COR-L47 (cell line): ENCODE results near the gene ZBED5.
"Not testable (repeated sequence)": the region's sequence is repeated elsewhere in the genome, so short reads cannot be mapped to it uniquely, and the experiment has no call there.

Source experiments
- DNase-seq: peaks from one replicate; lab custom pipeline; 2025; lab: John Stamatoyannopoulos, UW

ZBED5 gene

GRCh38 chr11:10838083-10838482 is 19.8 kb downstream of the ZBED5 start:
- DNase-seq: no peak

DNA sequence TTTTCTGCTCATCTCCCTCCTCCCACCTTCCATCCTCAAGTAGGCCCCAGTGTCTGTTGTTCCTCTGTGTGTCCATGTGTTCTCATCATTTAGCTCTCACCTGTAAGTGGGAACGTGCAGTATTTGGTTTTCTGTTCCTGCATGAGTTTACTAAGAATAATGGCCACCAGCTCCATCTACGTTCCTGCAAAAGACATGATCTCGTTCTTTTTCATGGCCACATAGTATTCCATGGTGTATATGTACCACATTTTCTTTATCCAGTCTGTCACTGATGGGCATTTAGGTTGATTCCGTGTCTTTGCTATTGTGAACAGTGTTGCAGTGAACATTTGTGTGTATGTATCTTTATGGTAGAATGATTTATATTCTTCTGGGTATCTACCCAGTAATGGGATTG is 21.0 kb downstream of the ZBED5 start:
- DNase-seq: not testable (repeated sequence)

GRCh38 chr11:10829139-10829538 is 28.7 kb downstream of the ZBED5 start:
- no peak for DNase-seq

GRCh38 chr11:10828402-10828801 is 29.5 kb downstream of the ZBED5 start:
- no peak for DNase-seq

DNA sequence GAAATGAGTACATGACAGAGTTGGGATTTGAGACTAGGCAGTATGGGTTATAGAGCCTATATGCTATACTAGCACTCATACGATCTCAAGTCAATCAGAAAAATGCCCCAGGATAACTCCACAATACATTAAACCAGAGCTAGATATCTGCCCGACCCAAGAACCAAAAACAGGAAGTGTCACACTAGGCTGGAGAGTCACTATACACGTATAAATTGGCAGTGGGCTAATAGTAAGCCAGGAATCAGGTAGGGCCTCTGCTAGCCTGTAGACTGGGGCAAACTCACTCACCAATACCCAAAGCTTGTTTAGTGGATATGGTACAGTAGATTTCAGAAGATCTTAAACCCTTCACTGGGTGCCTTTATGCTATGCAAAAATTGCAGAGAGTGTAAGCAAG is 33.0 kb downstream of the ZBED5 start:
- DNase-seq: no peak

DNA sequence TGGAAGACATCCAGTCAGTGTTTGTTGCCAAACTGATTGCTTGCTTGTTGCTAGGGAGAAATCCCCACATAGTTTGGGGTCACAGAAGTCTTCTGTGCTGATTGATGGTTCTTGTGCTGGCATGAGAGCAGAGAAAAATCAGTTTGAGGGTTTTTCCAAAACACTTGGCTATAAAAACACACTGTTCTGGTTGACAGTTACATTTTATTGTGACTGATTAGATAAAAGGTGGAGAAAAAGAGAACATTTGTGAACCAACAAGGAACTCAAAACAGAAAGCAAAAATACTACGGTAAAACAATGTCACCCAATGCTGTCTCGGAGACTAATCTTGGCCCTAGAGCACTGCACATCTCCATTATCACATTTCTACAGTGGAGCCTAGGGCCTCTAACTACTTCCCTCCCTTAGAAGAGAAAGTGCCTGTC is 34.7 kb downstream of the ZBED5 start:
- DNase-seq: no peak

DNA sequence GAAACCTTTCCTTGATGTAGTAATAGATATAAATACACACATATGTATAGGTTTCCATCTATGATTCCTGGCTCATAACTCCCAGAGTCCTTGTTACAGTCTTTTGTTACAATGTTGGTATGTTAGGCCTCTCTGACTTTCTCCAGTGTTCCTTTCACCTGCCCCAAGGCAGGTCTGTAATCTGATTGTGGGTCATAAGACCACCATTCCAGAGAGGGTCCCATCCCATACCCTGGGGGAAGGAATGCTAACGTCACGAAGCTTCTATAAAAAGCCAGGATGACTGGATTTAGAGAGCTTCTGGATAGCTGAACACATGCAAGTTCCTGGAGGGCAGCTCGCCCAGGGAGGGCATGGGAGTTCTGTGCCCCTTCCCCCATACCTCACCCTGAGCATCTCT is 35.4 kb downstream of the ZBED5 start:
- not testable (repeated sequence) for DNase-seq

GRCh38 chr11:10818594-10818993 is 39.3 kb downstream of the ZBED5 start:
- no peak for DNase-seq

- DNase-seq: no peak
These were observed 43.9 kb downstream of the ZBED5 start for GRCh38 chr11:10813945-10814344.

DNA sequence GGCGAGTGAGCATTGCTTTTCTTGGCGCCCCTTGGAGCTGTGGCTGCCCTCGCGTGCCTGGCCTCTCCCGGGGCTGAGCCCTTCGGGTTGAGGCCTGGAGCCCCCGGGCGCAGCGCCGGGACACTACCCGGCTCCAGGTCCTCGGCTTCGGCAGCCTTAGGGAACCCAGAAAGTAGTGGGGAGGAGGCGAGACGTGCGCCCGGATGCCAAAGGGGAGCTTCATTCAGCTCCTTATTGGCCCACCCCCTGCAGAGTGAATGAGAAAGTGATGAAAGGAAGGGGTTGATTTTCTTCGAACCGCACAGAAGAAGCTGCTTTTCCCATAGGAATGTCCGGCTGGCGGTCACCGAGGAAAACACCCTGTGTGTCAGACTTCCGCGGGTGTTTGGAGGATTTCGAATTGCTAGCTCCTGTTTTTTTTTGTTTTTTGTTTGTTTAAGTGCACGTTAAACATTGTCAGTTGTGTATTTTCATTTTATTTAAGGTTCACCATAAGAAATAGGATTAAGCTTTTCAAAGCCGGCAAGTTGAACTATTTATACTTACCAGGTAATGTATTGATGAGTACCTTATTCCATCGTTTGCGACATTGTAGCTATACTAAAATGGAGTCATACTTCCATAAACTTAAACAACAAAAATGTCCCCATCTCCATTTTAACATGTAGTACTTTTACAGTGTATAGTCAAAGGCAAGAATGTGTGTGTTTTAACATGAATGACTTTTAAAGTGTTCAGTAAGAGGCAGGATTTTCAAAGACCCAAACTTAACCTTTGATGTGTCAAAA is 48.3 kb downstream of the ZBED5 start:
- DNase-seq: peak; percentile 41

DNA sequence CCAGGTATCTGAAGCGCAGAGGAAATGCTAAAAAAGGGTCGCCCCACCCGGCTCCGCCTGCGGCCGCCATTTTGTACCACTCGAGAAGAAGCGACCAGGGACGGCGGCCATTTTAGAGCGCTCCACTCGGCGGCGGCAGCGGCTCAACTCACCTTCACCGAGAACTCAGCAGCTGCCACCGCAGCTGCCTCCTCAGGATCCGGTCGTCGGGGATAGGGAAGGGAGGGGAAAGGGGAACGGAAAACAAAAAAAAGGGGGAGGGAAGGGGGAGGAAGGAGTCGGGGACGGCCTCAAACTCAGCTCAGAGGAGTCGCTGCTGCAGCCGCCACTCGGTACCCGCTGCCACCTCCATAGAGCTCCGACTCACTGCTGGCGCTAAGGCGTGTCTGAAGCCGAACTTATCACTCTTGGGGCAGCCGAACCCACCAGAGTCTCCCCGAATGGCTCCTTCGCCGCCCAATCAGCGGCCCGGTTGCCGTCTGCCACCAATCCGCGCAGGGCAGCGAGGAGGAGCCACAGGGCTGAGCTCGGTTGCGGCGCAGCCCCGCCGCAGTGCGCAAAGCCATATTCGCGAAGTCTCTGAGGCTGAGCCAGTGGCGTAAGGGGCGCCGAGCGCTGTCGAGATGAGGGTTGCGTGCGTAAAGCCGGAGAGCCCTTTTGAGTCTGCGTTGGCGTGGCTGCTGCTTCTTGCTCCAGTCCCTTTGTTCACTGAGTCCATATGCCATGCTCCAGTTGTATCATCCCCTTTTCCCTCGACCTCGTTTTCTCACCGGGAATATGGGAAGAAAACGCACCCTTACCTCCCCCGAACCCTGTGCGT is 49.1 kb downstream of the ZBED5 start, which contains the start of gene EIF4G2:
TSS of gene EIF4G2 (minus strand) at position 374 of the 820 bp plus-strand sequence.
- peak; percentile 97 for DNase-seq

DNA sequence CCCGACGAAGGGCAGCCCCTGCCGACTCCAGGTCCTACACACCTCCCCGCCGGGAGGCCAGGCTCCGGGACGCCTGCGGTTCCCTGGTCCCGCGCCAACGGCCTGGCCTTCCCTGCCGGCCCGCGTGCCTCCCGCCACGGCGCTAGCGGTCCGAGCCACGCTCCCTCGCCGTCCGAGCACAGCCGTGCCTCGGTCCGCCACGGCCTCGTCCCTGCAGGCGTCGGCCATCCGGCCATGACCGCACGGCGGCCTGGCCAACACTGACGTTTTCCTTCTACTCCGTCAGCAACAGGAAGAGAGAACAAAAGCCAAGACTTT is 49.7 kb downstream of the ZBED5 start:
- DNase-seq: no peak

GRCh38 chr11:10807493-10808234 is 50.2 kb downstream of the ZBED5 start:
- DNase-seq: peak; percentile 60

DNA sequence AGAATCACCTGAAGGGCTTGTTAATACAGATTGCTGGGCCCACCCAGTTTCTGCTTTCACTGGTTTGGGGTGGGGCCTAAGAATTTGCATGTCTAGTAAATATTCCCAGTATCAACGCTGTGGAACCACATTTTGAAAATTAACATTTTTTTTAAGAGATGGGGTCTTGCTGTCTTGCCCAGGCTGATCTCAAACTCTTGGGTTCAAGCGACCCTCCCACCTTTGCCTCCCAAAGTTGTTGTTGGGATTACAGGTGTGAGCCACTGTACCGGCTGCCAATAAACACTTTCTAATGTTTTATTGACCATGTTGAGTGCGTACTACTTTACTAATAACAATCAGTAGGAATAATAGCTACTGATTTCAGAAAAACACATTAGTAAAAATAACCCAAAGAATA is 51.6 kb downstream of the ZBED5 start:
- DNase-seq: no peak

DNA sequence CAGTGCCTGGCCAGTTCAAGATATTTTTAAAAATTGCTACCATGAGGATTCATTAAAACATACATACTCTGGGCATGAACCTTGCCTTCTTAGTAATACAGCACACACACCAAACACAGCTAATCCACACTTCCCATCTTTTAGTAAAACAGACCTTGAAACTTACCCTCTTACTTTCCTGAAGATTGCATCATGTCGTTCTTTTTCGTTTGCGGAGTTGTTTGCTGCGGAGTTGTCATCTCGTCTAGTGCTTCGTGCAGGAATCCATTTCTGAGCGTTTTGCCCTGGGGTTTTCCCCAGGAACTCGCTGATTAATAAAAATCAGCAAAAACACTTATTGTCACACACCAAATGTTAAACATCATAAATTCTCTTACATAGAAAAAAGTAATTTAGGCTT is 52.1 kb downstream of the ZBED5 start:
- DNase-seq: no peak

DNA sequence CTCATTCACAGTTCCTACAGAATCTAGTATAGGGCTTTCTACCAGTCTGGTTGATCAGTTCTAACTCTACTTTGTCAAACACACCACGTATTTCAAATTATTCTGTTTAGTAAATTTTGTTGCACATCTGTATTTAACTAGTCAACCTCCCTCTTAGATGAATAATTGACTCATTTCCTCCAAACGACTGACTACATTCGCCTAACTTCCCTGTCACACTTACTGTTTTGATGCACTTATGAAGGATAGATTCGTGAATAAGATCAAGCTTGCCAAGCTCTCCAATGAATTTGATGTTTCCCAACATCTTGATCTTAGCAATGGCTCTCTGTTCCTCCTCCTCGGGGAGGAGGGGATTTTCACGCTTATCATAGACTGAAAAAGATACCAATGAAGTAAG is 54.2 kb downstream of the ZBED5 start:
- no peak for DNase-seq
